Astrocyte (in vitro differentiated cells and primary cell): ENCODE measurements around the gene C11orf98. TPM values are rescaled to one million over a fixed set of nuclear protein-coding genes. Genes with fewer than 3 reads are reported as not detected.
"Not testable (repeated sequence)": the region's sequence is repeated elsewhere in the genome, so short reads cannot be mapped to it uniquely, and the experiment has no call there.

Experiments used
- DNase-seq: peaks from one replicate; pipeline ENCODE4 v3.0.0-alpha.2; 2010; ENCODE audit warnings: low read depth
- FAIRE-seq: peaks from 2 replicates; lab custom pipeline; 2011; peaks lifted over from hg19 to GRCh38; lab: Jason Lieb, UNC
- H2AFZ ChIP-seq: 2 replicates; pipeline ENCODE4 v1.6.0; 2012; ENCODE audit warnings: low read depth, low read length, inconsistent platforms
- H3K27ac ChIP-seq: 2 replicates; pipeline ENCODE4 v1.5.1; 2011; ENCODE audit warnings: low read depth, low read length, inconsistent platforms
- H3K27me3 ChIP-seq: 2 replicates; pipeline ENCODE4 v1.6.0; 2011; ENCODE audit warnings: low read length, inconsistent platforms; ENCODE audit not compliant: insufficient read depth
- H3K36me3 ChIP-seq: 2 replicates; pipeline ENCODE4 v1.5.1; 2011; ENCODE audit warnings: low read length, inconsistent platforms; ENCODE audit not compliant: insufficient read depth
- H3K4me1 ChIP-seq: 2 replicates; pipeline ENCODE4 v1.5.1; 2011; ENCODE audit warnings: low read length, inconsistent platforms; ENCODE audit not compliant: insufficient read depth
- H3K4me2 ChIP-seq: 2 replicates; pipeline ENCODE4 v1.6.0; 2012; ENCODE audit warnings: low read length, inconsistent platforms
- H3K4me3 ChIP-seq: 2 replicates; pipeline ENCODE4 v1.5.1; 2011; ENCODE audit warnings: low read depth, mild to moderate bottlenecking, low read length, inconsistent platforms; ENCODE audit not compliant: insufficient read depth
- H3K79me2 ChIP-seq: 2 replicates; pipeline ENCODE4 v1.6.0; 2012; ENCODE audit warnings: mild to moderate bottlenecking, low read length, inconsistent platforms; ENCODE audit not compliant: insufficient read depth
- H3K9ac ChIP-seq: 2 replicates; pipeline ENCODE4 v1.6.0; 2012; ENCODE audit warnings: mild to moderate bottlenecking, low read length, inconsistent platforms
- H3K9me3 ChIP-seq: 2 replicates; pipeline ENCODE4 v1.5.1; 2012; ENCODE audit warnings: low read depth, mild to moderate bottlenecking, low read length, inconsistent platforms; ENCODE audit not compliant: insufficient read depth
- H4K20me1 ChIP-seq: 2 replicates; pipeline ENCODE4 v1.6.0; 2012; ENCODE audit warnings: low read length, inconsistent platforms; ENCODE audit not compliant: insufficient read depth
- H3K27ac Mint-ChIP-seq: one replicate; pipeline ENCODE4 v1.8.0; 2021; ENCODE audit warnings: mild to moderate bottlenecking, mixed read lengths; ENCODE audit not compliant: unreplicated experiment
- H3K27me3 Mint-ChIP-seq: one replicate; pipeline ENCODE4 v1.8.0; 2021; ENCODE audit warnings: low read depth, mixed read lengths; ENCODE audit not compliant: unreplicated experiment
- H3K36me3 Mint-ChIP-seq: one replicate; pipeline ENCODE4 v1.8.0; 2021; ENCODE audit warnings: low read depth, mixed read lengths; ENCODE audit not compliant: unreplicated experiment
- H3K4me1 Mint-ChIP-seq: one replicate; pipeline ENCODE4 v1.8.0; 2021; ENCODE audit warnings: low read depth, mixed read lengths; ENCODE audit not compliant: unreplicated experiment
- H3K4me3 Mint-ChIP-seq: one replicate; pipeline ENCODE4 v1.8.0; 2021; ENCODE audit warnings: mild to moderate bottlenecking, moderate library complexity, mixed read lengths; ENCODE audit not compliant: unreplicated experiment
- H3K9me3 Mint-ChIP-seq: one replicate; pipeline ENCODE4 v1.8.0; 2021; ENCODE audit warnings: mild to moderate bottlenecking, mixed read lengths; ENCODE audit not compliant: unreplicated experiment
- CTCF ChIP-seq: IDR thresholded peaks from 2 replicates; pipeline ENCODE4 v1.5.1; 2011; ENCODE audit warnings: low read depth, mild to moderate bottlenecking, inconsistent platforms, low read length, moderate library complexity; ENCODE audit not compliant: insufficient read depth
- EZH2 ChIP-seq: IDR thresholded peaks from 2 replicates; pipeline ENCODE4 v1.6.1; 2012; ENCODE audit warnings: mild to moderate bottlenecking, low read length, inconsistent platforms; ENCODE audit not compliant: insufficient read depth
- total RNA-seq: library from RNA; stranded (reverse); gene quantifications from 2 replicates; pipeline ENCODE4 v1.2.1, GENCODE V29; 2021

C11orf98 gene
- total RNA-seq, 1 donor from 2014 or later = 69.8 TPM

GRCh38 chr11:62621567-62622470, 43.2 kb downstream of the C11orf98 start, which contains the start of gene B3GAT3:
TSS of gene B3GAT3 (minus strand) at chr11:62621986. CDS start at chr11:62621947, 39 bp downstream.
- DNase-seq (peak; percentile 97), FAIRE-seq (no peak)
- Mint-ChIP-seq H3K4me1 (peaks cover 8% of the 10 kb centered on the region), H3K4me3 (peak within 1 kb of the TSS; percentile 93), H3K36me3 (peaks cover 6% of the 10 kb centered on the region), H3K9me3 (no peaks in the 10 kb centered on the region), H3K27me3 (no peaks in the 10 kb centered on the region), H3K27ac (peak within 1 kb of the TSS; percentile 96)
- Histone ChIP-seq H3K9ac (peak within 1 kb of the TSS; percentile 89), H3K4me2 (peak within 1 kb of the TSS; percentile 93), H3K4me1 (peaks cover 12% of the 10 kb centered on the region), H3K79me2 (peaks cover 14% of the 10 kb centered on the region), H3K36me3 (peaks cover 18% of the 10 kb centered on the region), H3K27me3 (no peaks in the 10 kb centered on the region), H3K4me3 (peak within 1 kb of the TSS; percentile 82), H3K27ac (peak within 1 kb of the TSS; percentile 44), H2AFZ (peak within 1 kb of the TSS; percentile 44), H3K9me3 (no peaks in the 10 kb centered on the region), H4K20me1 (no peaks in the 10 kb centered on the region)
- TF ChIP-seq EZH2 (no peak), CTCF (no peak)

- H3K27ac Mint-ChIP-seq = peak overlapping the region; percentile 96
- peak overlapping the region; percentile 93 for H3K4me3 Mint-ChIP-seq
- DNase-seq (no peak), FAIRE-seq (no peak)
- H3K79me2 ChIP-seq = peaks cover 14% of the 10 kb centered on the region
- H3K36me3 Mint-ChIP-seq = peaks cover 4% of the 10 kb centered on the region
- peaks cover 8% of the 10 kb centered on the region for H3K4me1 Mint-ChIP-seq
- peaks cover 12% of the 10 kb centered on the region for H3K36me3 ChIP-seq
- H3K27ac ChIP-seq = peak overlapping the region; percentile 44
- no peaks in the 10 kb centered on the region for H3K27me3 ChIP-seq
- no peaks in the 10 kb centered on the region for H3K9me3 ChIP-seq
- no peaks in the 10 kb centered on the region for H4K20me1 ChIP-seq
- peak overlapping the region; percentile 34 for H2AFZ ChIP-seq
- H3K9ac ChIP-seq = peak overlapping the region; percentile 89
- no peak for TF ChIP-seq EZH2
- no peak for TF ChIP-seq CTCF
- H3K4me1 ChIP-seq = peaks cover 12% of the 10 kb centered on the region
- H3K27me3 Mint-ChIP-seq = no peaks in the 10 kb centered on the region
- H3K4me2 ChIP-seq = peak overlapping the region; percentile 93
- H3K4me3 ChIP-seq = peak overlapping the region; percentile 82
- no peaks in the 10 kb centered on the region for H3K9me3 Mint-ChIP-seq
Observed at GRCh38 chr11:62621027-62621566, 43.9 kb downstream of the C11orf98 start.

DNA sequence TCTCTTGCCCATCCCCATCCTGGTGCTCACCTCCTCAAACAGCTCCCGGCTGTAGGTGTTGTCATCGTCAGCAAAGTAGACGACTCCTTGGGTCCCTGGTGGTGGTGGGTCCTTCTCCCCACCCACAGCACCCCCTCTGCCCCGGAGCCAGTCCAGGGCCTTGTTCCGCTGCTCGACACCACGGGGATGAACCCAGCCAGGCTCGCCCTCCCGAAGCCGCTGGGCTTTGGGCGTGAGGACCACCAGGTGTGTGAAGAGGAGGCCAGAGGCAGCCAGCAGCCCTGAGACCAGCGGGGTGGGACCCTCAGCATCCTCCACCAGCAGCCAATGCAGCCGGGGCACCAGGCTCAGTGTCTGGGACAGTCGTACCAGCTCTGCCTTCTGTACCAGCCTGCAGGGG, 48.1 kb downstream of the C11orf98 start:
- Histone ChIP-seq H3K79me2 (peaks cover 14% of the 10 kb centered on the region), H3K4me1 (peaks cover 12% of the 10 kb centered on the region)
- not testable (repeated sequence) for H3K4me2 ChIP-seq, FAIRE-seq, H3K27me3 Mint-ChIP-seq, H3K4me3 ChIP-seq, H3K27ac Mint-ChIP-seq, H3K4me1 Mint-ChIP-seq, DNase-seq, H3K27ac ChIP-seq, H3K27me3 ChIP-seq, H3K4me3 Mint-ChIP-seq, H3K36me3 ChIP-seq, H2AFZ ChIP-seq, H3K9me3 Mint-ChIP-seq, H3K9ac ChIP-seq, H4K20me1 ChIP-seq, H3K9me3 ChIP-seq, H3K36me3 Mint-ChIP-seq
